IPS-18c (cell line): Measurements from ENCODE around the gene SCNN1G.
"Not testable (repeated sequence)": the region's sequence is repeated elsewhere in the genome, so short reads cannot be mapped to it uniquely, and the experiment has no call there.

Source experiments
- H3K4me3 ChIP-seq: 2 replicates; pipeline ENCODE4 v1.7.0; 2013; ENCODE audit warnings: low read depth, mild to moderate bottlenecking, low read length, moderate library complexity; ENCODE audit not compliant: insufficient read depth
- H3K9me3 ChIP-seq: one replicate; pipeline ENCODE4 v1.6.1; 2013; ENCODE audit warnings: mild to moderate bottlenecking, low read length, moderate library complexity; ENCODE audit not compliant: control insufficient read depth, insufficient read depth

The SCNN1G gene

GRCh38 chr16:23182679-23183542 is at the start of gene SCNN1G:
TSS of gene SCNN1G (plus strand) at chr16:23182745. CDS start at chr16:23186272, 3,527 bp downstream.
- H3K4me3 ChIP-seq, result peak within 1 kb of the TSS; percentile 72
- H3K9me3 ChIP-seq, result no peaks in the 10 kb centered on the region

GRCh38 chr16:23132775-23133463 is 49.6 kb upstream of the SCNN1G start:
- Histone ChIP-seq H3K9me3 (no peaks in the 10 kb centered on the region), H3K4me3 (no peak overlapping the region)

GRCh38 chr16:23134274-23134673 is 48.3 kb upstream of the SCNN1G start:
- H3K4me3 ChIP-seq, result no peak overlapping the region
- H3K9me3 ChIP-seq, result no peaks in the 10 kb centered on the region

GRCh38 chr16:23137256-23137655 is 45.3 kb upstream of the SCNN1G start:
- Histone ChIP-seq H3K4me3 (no peak overlapping the region), H3K9me3 (no peaks in the 10 kb centered on the region)

- no peaks in the 10 kb centered on the region for H3K9me3 ChIP-seq
- H3K4me3 ChIP-seq, result no peak overlapping the region
Observed at GRCh38 chr16:23137818-23138217, 44.7 kb upstream of the SCNN1G start.

- Histone ChIP-seq H3K4me3 (no peak overlapping the region), H3K9me3 (no peaks in the 10 kb centered on the region)
Observed at GRCh38 chr16:23140107-23140506, 42.4 kb upstream of the SCNN1G start.

GRCh38 chr16:23141033-23141432 is 41.5 kb upstream of the SCNN1G start:
- Histone ChIP-seq H3K9me3 (no peaks in the 10 kb centered on the region), H3K4me3 (no peak overlapping the region)

GRCh38 chr16:23141500-23141899 is 41.0 kb upstream of the SCNN1G start:
- H3K9me3 ChIP-seq, result no peaks in the 10 kb centered on the region
- H3K4me3 ChIP-seq, result no peak overlapping the region

GRCh38 chr16:23141959-23142740 is 40.4 kb upstream of the SCNN1G start:
- no peaks in the 10 kb centered on the region for H3K9me3 ChIP-seq
- no peak overlapping the region for H3K4me3 ChIP-seq

- Histone ChIP-seq H3K4me3 (no peak overlapping the region), H3K9me3 (no peaks in the 10 kb centered on the region)
Observed at GRCh38 chr16:23143391-23143790, 39.2 kb upstream of the SCNN1G start.

- not testable (repeated sequence) for H3K4me3 ChIP-seq, H3K9me3 ChIP-seq
Observed at GRCh38 chr16:23144393-23144792, 38.2 kb upstream of the SCNN1G start.

GRCh38 chr16:23145186-23145585 is 37.4 kb upstream of the SCNN1G start:
- Histone ChIP-seq H3K4me3 (no peak overlapping the region), H3K9me3 (no peaks in the 10 kb centered on the region)

- Histone ChIP-seq H3K9me3 (no peaks in the 10 kb centered on the region), H3K4me3 (no peak overlapping the region)
Observed at GRCh38 chr16:23145608-23146007, 36.9 kb upstream of the SCNN1G start.

GRCh38 chr16:23146877-23147601 is 35.5 kb upstream of the SCNN1G start:
- no peak overlapping the region; the same call in 1 of the 2 replicates for H3K4me3 ChIP-seq

GRCh38 chr16:23147666-23148065 is 34.9 kb upstream of the SCNN1G start:
- Histone ChIP-seq H3K9me3 (no peaks in the 10 kb centered on the region), H3K4me3 (peak overlapping the region; percentile 70; the same call in 1 of the 2 replicates)

More at GRCh38 chr16:23146877-23147601, 35.5 kb upstream of the SCNN1G start:
- no peaks in the 10 kb centered on the region for H3K9me3 ChIP-seq

- peak overlapping the region; percentile 70 for H3K4me3 ChIP-seq
- H3K9me3 ChIP-seq, result no peaks in the 10 kb centered on the region
Observed at GRCh38 chr16:23148166-23148512, 34.4 kb upstream of the SCNN1G start.
